NCI-H2107 treated with DMSO at 0.1 percent for 48 hours (cell line): ENCODE measurements around the gene ANKS3.

ENCODE experiments used
- DNase-seq: peaks from one replicate; lab custom pipeline; 2025; ENCODE audit not compliant: unreplicated experiment; lab: John Stamatoyannopoulos, UW

Gene ANKS3

GRCh38 chr16:4696905-4697847, 36.9 kb downstream of the ANKS3 start:
- DNase-seq, result no peak

- DNase-seq, result no peak
These were observed 37.7 kb downstream of the ANKS3 start for GRCh38 chr16:4696172-4696904.

GRCh38 chr16:4695473-4696171, 38.4 kb downstream of the ANKS3 start:
- no peak for DNase-seq

- DNase-seq, result no peak
These were observed 39.2 kb downstream of the ANKS3 start for GRCh38 chr16:4694642-4695451.

- no peak for DNase-seq
These were observed 40.0 kb downstream of the ANKS3 start for GRCh38 chr16:4693956-4694641.

GRCh38 chr16:4693296-4693955, 40.6 kb downstream of the ANKS3 start, which contains the start of gene NUDT16L1:
TSS of gene NUDT16L1 (plus strand) at chr16:4693562. CDS start at chr16:4693727, 165 bp downstream.
- DNase-seq, result peak; percentile 90

- DNase-seq, result no peak
These were observed 41.4 kb downstream of the ANKS3 start for GRCh38 chr16:4692460-4693295.

- DNase-seq, result no peak
These were observed 42.2 kb downstream of the ANKS3 start for GRCh38 chr16:4691666-4692412.

- no peak for DNase-seq
These were observed 43.0 kb downstream of the ANKS3 start for GRCh38 chr16:4690946-4691665.

- DNase-seq, result no peak
These were observed 44.0 kb downstream of the ANKS3 start for GRCh38 chr16:4689864-4690704.

- DNase-seq, result no peak
These were observed 44.9 kb downstream of the ANKS3 start for GRCh38 chr16:4689091-4689671.

GRCh38 chr16:4688674-4689045, 45.4 kb downstream of the ANKS3 start:
- DNase-seq, result no peak

- no peak for DNase-seq
These were observed 46.0 kb downstream of the ANKS3 start for GRCh38 chr16:4687946-4688673.

GRCh38 chr16:4687416-4687815, 46.7 kb downstream of the ANKS3 start:
- no peak for DNase-seq

- DNase-seq, result no peak
These were observed 47.4 kb downstream of the ANKS3 start for GRCh38 chr16:4686497-4687210.
